ENCODE measurements around the gene CD38. TPM values are rescaled to one million over a fixed set of nuclear protein-coding genes. Genes with fewer than 3 reads are reported as not detected.

The CD38 gene
- total RNA-seq, 6 donors from 2014 or later = 8.5 to 72.3 (median 28.3) TPM

DNA sequence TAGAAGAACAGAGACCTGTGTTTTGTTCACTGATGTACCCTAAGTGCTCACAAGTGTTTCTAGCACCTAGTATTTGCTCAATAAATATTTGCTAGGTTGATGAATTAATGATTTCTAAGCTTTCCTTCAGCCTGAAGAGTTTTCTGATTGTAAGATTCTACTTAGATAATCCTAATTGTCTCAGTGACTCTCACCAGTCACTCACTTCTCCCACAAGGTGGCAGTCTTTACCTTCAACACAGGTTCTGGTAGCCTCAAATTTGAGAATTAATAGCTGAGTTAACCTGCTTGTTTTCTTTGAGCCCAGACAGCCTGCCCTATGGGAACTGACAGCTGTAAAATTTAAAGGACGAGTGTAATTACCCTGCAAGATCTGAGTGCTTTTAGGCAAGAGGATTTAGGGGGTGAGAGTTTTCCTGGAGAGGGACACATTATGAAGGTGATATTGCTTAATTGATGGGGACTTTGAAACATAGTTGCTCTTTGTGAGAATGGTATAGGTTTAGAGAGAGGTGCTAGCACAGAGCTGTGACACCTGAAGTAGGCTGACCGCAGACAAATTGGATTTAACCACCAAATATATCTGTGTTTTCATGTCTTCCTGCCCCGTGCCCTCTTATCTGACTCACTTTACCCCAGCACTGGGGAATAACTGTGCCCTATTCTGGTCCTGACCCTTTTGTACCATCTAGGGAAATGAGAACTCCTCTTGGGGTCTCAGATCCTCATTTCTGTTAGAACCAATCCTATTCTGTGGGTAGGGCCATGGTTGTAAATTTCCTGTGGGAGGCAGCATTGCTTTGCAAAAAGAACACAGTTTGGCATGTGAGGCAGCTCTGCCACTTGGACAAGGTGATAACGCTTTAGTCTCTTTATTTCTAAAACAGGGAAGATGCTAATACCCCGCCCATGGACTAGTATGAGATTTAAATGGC, 27.7 kb downstream of the CD38 start:
- peak; percentile 71 to 74 for ATAC-seq (ENCODE audit: low FRiP score in 2 of 2)
- H3K4me1 ChIP-seq = peaks cover 0 to 2% (median 0%) of the 10 kb centered on the region in 4 donors
- TF ChIP-seq EP300 (IDR thresholded peaks at IDR 0.05) = no peak
- no peak for TF ChIP-seq POLR2AphosphoS5 (IDR thresholded peaks at IDR 0.05)
- TF ChIP-seq, protein P1, sequence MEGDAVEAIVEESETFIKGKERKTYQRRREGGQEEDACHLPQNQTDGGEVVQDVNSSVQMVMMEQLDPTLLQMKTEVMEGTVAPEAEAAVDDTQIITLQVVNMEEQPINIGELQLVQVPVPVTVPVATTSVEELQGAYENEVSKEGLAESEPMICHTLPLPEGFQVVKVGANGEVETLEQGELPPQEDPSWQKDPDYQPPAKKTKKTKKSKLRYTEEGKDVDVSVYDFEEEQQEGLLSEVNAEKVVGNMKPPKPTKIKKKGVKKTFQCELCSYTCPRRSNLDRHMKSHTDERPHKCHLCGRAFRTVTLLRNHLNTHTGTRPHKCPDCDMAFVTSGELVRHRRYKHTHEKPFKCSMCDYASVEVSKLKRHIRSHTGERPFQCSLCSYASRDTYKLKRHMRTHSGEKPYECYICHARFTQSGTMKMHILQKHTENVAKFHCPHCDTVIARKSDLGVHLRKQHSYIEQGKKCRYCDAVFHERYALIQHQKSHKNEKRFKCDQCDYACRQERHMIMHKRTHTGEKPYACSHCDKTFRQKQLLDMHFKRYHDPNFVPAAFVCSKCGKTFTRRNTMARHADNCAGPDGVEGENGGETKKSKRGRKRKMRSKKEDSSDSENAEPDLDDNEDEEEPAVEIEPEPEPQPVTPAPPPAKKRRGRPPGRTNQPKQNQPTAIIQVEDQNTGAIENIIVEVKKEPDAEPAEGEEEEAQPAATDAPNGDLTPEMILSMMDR (IDR thresholded peaks at IDR 0.05) = peak; percentile 52 to 76 (median 66)
- no peak for TF ChIP-seq POLR2A (IDR thresholded peaks at IDR 0.05)
- H3K36me3 ChIP-seq = no peaks in the 10 kb centered on the region
- H3K4me3 ChIP-seq = no peak overlapping the region
- 48 to 62% methylated on average over 5 of the region's 5 CpGs for WGBS, 2 donors
- peak in 1 of 2 donors; percentile 30 for DNase-seq
- H3K27ac ChIP-seq = no peak overlapping the region
- no peaks in the 10 kb centered on the region for H3K9me3 ChIP-seq
- H3K27me3 ChIP-seq = no peaks in the 10 kb centered on the region

DNA sequence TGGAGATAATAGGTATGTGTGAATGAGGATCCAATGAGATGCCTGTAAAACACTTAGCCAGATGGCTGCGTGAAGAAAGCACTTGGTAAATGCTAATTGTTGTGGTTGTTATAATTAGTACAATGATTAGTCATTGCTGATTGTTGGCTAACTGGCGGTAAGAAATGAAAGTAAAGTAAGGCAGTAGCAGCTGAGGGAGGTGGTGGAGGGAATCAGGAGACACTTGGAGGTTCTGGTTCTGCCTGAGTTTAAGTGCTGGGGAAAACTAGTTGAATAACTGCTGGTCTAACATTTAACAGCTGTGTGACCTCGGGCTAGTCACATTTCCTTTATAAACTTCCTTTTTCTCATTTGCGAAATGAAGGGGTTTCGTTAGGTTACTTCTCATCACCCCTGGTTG, 30.9 kb downstream of the CD38 start:
- no peak for ATAC-seq (ENCODE audit: low FRiP score in 2 of 2)

DNA sequence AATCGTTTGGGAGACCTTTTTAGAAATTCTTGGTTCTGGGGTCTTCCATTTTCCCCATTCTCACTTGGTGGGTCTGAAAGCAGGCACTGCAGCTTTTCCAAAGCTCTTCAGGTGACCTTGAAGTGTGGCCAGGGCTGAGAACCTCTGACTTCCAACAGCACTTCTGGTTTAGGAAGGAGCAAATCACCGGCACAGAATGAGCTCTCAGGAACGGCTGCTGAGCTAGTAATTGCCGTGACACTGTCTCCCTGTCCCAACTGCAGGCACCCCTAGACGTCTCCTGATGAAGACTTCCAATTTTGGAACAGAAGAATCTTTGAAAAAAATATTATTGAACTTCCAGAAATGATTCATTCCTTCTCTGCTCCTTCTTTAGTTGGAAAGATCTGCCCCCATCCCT, 31.3 kb downstream of the CD38 start:
- no peak for TF ChIP-seq EP300 (IDR thresholded peaks at IDR 0.05)
- TF ChIP-seq, protein P1 (IDR thresholded peaks at IDR 0.05) = no peak
- no peak for TF ChIP-seq POLR2A (IDR thresholded peaks at IDR 0.05)
- TF ChIP-seq POLR2AphosphoS5 (IDR thresholded peaks at IDR 0.05) = no peak
- peak in 1 of 2 donors; percentile 29 for ATAC-seq (ENCODE audit: low FRiP score in 2 of 2)
- H3K4me1 ChIP-seq = peaks cover 0 to 8% (median 0%) of the 10 kb centered on the region in 4 donors
- no peaks in the 10 kb centered on the region for H3K27me3 ChIP-seq
- peak overlapping the region in 1 of 4 donors; percentile 1 for H3K27ac ChIP-seq
- no peaks in the 10 kb centered on the region for H3K9me3 ChIP-seq
- no peaks in the 10 kb centered on the region for H3K36me3 ChIP-seq
- DNase-seq = no peak
- no peak overlapping the region for H3K4me3 ChIP-seq
- 39 to 55% methylated on average over 5 of the region's 5 CpGs for WGBS, 2 donors

More for the DNA sequence above, 30.9 kb downstream of the CD38 start:
- Histone ChIP-seq H3K36me3 (no peaks in the 10 kb centered on the region), H3K27ac (peak overlapping the region in 1 of 4 donors; percentile 1), H3K27me3 (no peaks in the 10 kb centered on the region), H3K9me3 (no peaks in the 10 kb centered on the region), H3K4me3 (no peak overlapping the region), H3K4me1 (peaks cover 0 to 8% (median 0%) of the 10 kb centered on the region in 4 donors)
- TF ChIP-seq, protein P1 (IDR thresholded peaks at IDR 0.05) = no peak
- TF ChIP-seq POLR2A (IDR thresholded peaks at IDR 0.05) = no peak
- no peak for TF ChIP-seq POLR2AphosphoS5 (IDR thresholded peaks at IDR 0.05)
- no peak for TF ChIP-seq EP300 (IDR thresholded peaks at IDR 0.05)
- no peak for DNase-seq
- 47 to 49% methylated on average over 5 of the region's 5 CpGs for WGBS, 2 donors

DNA sequence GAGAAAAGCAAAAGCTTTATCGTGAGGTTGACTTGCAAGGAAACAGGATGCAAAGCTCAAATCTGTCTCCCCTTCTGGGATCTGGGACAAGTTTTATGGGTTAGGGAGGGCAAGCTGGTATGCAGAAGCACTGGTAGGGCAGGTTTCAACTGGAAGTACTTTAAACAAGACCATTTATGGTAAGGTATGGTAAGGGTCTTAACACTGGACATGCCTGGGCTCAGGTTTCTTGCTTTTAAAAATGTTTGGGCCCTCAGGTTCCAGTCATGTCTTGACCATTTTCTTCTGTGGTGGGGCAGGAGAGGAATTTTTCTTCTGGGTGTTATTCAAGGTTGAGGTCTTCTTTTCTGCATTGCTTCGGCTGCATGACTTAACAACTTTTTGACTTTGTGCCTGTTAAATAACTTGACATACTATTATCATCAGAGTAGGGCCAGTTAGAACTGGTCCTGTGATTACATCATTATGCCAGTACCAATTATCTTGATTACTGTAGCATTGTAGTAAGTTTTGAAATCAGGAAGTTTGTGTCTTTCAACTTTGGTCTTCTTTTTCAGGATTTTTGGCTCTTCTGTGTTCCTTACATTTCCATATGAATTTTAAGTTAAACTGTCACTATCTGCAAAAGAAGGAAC, 33.7 kb downstream of the CD38 start:
- no peaks in the 10 kb centered on the region for H3K27me3 ChIP-seq
- no peak overlapping the region for H3K27ac ChIP-seq
- no peaks in the 10 kb centered on the region for H3K36me3 ChIP-seq
- ATAC-seq (ENCODE audit: low FRiP score in 2 of 2) = no peak
- peaks cover 0 to 8% (median 0%) of the 10 kb centered on the region in 4 donors for H3K4me1 ChIP-seq
- no peak for DNase-seq
- 51 to 54% methylated on average over 2 of the region's 2 CpGs for WGBS, 2 donors
- TF ChIP-seq POLR2A (IDR thresholded peaks at IDR 0.05) = no peak
- TF ChIP-seq EP300 (IDR thresholded peaks at IDR 0.05) = no peak
- TF ChIP-seq POLR2AphosphoS5 (IDR thresholded peaks at IDR 0.05) = no peak
- TF ChIP-seq, protein P1 (IDR thresholded peaks at IDR 0.05) = no peak
- no peaks in the 10 kb centered on the region for H3K9me3 ChIP-seq
- H3K4me3 ChIP-seq = no peak overlapping the region
